ENCODE data around the gene CYP2D6.
A peak's percentile ranks its signal among the peaks of the same experiment; 100 is the strongest.
"Not testable (repeated sequence)": the region's sequence is repeated elsewhere in the genome, so short reads cannot be mapped to it uniquely, and the experiment has no call there.

Gene CYP2D6

GRCh38 chr22:42138122-42138770 is 7.6 kb upstream of the CYP2D6 start:
- no peak overlapping the region for H3K4me3 ChIP-seq (ENCODE audit: low read length)
- TF ChIP-seq, protein P1, sequence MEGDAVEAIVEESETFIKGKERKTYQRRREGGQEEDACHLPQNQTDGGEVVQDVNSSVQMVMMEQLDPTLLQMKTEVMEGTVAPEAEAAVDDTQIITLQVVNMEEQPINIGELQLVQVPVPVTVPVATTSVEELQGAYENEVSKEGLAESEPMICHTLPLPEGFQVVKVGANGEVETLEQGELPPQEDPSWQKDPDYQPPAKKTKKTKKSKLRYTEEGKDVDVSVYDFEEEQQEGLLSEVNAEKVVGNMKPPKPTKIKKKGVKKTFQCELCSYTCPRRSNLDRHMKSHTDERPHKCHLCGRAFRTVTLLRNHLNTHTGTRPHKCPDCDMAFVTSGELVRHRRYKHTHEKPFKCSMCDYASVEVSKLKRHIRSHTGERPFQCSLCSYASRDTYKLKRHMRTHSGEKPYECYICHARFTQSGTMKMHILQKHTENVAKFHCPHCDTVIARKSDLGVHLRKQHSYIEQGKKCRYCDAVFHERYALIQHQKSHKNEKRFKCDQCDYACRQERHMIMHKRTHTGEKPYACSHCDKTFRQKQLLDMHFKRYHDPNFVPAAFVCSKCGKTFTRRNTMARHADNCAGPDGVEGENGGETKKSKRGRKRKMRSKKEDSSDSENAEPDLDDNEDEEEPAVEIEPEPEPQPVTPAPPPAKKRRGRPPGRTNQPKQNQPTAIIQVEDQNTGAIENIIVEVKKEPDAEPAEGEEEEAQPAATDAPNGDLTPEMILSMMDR (IDR thresholded peaks at IDR 0.05; ENCODE audit: insufficient read depth, low read depth, low read length, missing control alignments), result no peak
- DNase-seq (ENCODE audit: low read depth), result no peak

DNA sequence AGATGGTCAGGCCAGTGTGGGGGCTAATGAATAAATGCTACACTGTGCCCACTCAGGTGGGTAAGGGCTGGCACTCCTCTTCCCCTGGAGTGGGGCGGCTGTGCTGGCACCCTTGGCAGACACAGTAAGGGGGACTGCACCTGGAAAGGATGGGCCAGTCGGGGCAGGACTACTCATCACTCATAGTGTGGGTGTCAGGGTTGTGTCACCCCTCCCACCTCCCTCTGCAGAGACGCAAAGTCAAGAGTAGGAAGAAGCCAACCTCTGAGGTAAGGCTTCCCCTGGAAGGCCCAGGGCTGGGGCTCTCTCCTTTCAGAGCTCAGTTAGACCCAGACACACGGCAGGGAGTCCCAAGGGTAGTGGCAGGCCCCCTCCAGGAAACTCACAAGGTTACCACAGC is 5.1 kb upstream of the CYP2D6 start:
- not testable (repeated sequence) for DNase-seq (ENCODE audit: low read depth); H3K4me3 ChIP-seq (ENCODE audit: low read length)

DNA sequence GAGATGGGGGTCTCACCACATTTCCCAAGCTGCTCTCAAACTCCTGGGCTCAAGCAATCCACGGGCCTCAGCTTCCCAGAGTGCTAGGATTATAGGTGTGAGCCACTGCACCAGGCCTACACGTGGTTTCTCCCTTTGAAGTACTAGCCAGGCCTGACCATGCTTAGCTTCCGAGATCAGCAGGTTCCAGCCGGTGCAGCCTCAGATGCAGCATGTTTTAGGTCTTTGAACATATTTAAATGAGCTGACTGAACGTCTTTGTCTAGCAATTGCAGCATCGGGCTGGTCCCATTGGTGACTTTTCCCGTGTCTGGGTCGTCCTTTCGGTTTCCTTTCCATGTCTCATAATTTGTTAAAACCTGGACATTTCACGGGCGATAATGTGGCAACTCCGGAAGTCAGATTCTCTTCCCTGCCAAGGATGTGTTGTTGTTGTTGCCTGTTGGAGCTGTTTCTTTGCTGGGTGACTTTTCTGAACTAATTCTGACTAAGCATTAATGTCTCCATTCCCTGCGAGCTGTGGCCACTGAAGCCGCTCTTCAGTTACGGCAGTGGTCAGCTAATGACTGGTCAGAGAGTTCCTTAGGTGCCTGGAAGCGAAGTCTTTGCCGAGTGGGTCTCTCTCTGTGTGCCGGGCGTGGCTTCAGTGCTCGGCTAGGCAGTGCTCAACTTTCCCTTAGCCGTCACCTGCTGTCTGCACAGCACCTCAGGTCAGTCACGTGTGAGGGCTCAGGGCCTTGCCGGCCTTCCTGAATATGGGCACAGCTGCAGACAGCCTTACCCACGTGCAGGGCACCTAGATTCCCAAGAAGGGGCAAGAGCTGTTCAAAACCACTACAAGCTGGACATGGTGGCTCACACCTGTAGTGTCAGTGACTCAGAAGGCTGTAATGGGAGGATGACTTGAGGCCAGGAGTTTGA is 3.8 kb upstream of the CYP2D6 start:
- TF ChIP-seq, protein P1 (IDR thresholded peaks at IDR 0.05; ENCODE audit: insufficient read depth, low read depth, low read length, missing control alignments), result no peak
- H3K4me3 ChIP-seq (ENCODE audit: low read length), result no peak overlapping the region
- peak; percentile 11 for DNase-seq (ENCODE audit: low read depth)

DNA sequence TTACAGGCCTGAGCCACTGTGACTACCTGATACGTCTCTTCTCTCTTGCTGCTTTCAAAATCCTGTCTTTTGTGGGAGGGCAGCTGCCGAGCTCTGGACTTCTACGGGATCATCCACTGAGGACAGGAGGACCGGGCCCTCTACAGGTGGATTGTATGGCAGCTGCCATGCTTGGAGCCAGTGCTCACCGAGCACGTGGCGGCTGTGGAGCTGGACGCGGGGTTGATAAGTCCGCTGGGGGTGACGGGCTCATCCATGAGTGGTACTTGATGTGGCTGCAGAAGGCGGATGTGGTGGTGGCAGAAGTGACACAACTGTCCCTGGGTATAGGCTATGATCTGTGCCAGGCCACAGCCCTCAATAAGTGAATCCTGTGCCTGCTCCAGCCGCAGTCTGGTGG is 1.8 kb upstream of the CYP2D6 start:
- DNase-seq (ENCODE audit: low read depth), result no peak
- no peak overlapping the region for H3K4me3 ChIP-seq (ENCODE audit: low read length)
- TF ChIP-seq, protein P1 (IDR thresholded peaks at IDR 0.05; ENCODE audit: insufficient read depth, low read depth, low read length, missing control alignments), result no peak

DNA sequence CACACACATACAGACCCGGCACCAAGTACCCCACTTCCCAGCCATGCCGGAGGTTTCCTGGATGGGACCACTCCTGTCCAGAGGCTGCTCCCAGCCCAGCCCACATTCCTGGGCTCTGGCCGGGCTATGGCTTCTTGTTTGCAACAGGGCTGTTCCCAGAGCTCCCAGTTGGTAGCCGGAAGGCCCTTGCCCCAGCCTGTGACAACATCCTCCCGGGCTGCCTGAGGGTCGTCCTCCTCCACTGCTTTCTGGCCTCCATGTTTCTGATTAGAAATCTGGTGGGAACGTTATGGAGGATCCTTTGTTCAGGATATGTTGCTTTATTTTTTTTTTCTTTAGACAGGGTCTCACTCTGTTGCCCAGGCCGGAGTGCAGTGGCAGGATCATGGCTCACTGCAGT is 952 bp upstream of the CYP2D6 start:
- TF ChIP-seq, protein P1 (IDR thresholded peaks at IDR 0.05; ENCODE audit: insufficient read depth, low read depth, low read length, missing control alignments), result no peak
- H3K4me3 ChIP-seq (ENCODE audit: low read length), result no peak overlapping the region
- no peak for DNase-seq (ENCODE audit: low read depth)

- DNase-seq (ENCODE audit: low read depth); H3K4me3 ChIP-seq (ENCODE audit: low read length): not testable (repeated sequence)
These were observed 428 bp downstream of the CYP2D6 start for GRCh38 chr22:42130182-42130581.

- H3K4me3 ChIP-seq (ENCODE audit: low read length), result not testable (repeated sequence)
- DNase-seq (ENCODE audit: low read depth), result peak; percentile 17
These were observed 1.6 kb downstream of the CYP2D6 start for GRCh38 chr22:42128776-42129694.

GRCh38 chr22:42128007-42128406 is 2.6 kb downstream of the CYP2D6 start:
- H3K4me3 ChIP-seq (ENCODE audit: low read length); DNase-seq (ENCODE audit: low read depth): not testable (repeated sequence)
